K562 (cell line): Measurements from ENCODE around the gene IL4R. TPM values are rescaled to one million over a fixed set of nuclear protein-coding genes. Genes with fewer than 3 reads are reported as not detected.
A peak's percentile ranks its signal among the peaks of the same experiment; 100 is the strongest.

Experiments
- ATAC-seq: fragments of 200-7000 bp; cut with Tn5 transposase; 3 replicates; pipeline ENCODE4 v1.9.1; 2020; ENCODE audit warnings: moderate library complexity
- BruUV-seq: library from RNA; stranded (reverse); fragments of 400-500 nt; replicated peaks from 2 replicates; lab custom pipeline; 2021; lab: Mats Ljungman, UMichigan
- CTCF ChIA-PET: fragments of 300-600 bp; formaldehyde crosslinking; extraction: SDS; loops from one replicate; lab custom pipeline; 2021; ENCODE audit warnings: low intra/inter-chr PET ratio; lab: Yijun Ruan, JAX
- POLR2A ChIA-PET: fragments of 300-600, 350-650 bp; sonication (Branson Sonifier 250); formaldehyde crosslinking; extraction: SDS; loops from one replicate; lab custom pipeline; 2021; ENCODE audit warnings: antibody characterized with exemption, inconsistent platforms; lab: Yijun Ruan, JAX
- DNase-seq, 4 experiments: peaks; one replicate each; pipeline versions ENCODE4 v3.0.0 to v3.0.0-alpha.2; 2011 to 2018; ENCODE audit warnings: low spot score in 3 of 4, mixed read lengths in 3 of 4; ENCODE audit errors: extremely low read depth in 1 of 4
- FAIRE-seq: peaks from 2 replicates; lab custom pipeline; 2011; peaks lifted over from hg19 to GRCh38; lab: Jason Lieb, UNC
- H2AFZ ChIP-seq: 2 replicates; pipeline ENCODE4 v1.6.0; 2011; ENCODE audit warnings: low read depth, low read length, control low read depth, inconsistent platforms
- H3K27ac ChIP-seq: fragments of 200-600 bp; 3 replicates; pipeline ENCODE4 v1.8.0; 2011; ENCODE audit warnings: low read depth, mild to moderate bottlenecking, control low read depth, inconsistent platforms, low read length, moderate library complexity, mixed read lengths; ENCODE audit errors: extremely low read depth
- H3K27me3 ChIP-seq, 2 experiments: fragments of 300-600 bp in 1 of 2; 2 replicates in 1 of 2; 3 replicates in 1 of 2; pipeline versions ENCODE4 v1.6.0 to v1.8.0; 2011; ENCODE audit warnings: inconsistent platforms in 2 of 2, low read length in 2 of 2, mild to moderate bottlenecking in 1 of 2, mixed read lengths in 1 of 2, moderate library complexity in 1 of 2; ENCODE audit not compliant: control insufficient read depth in 2 of 2, insufficient read depth in 2 of 2
- H3K36me3 ChIP-seq: fragments of 300-600 bp; 3 replicates; pipeline ENCODE4 v1.8.0; 2011; ENCODE audit warnings: mild to moderate bottlenecking, low read length, inconsistent platforms; ENCODE audit not compliant: control insufficient read depth, insufficient read depth
- H3K4me1 ChIP-seq, 2 experiments: fragments of 200-600 bp in 1 of 2; replicated peaks in 1 of 2; 2 replicates in 1 of 2; 3 replicates in 1 of 2; pipeline versions ENCODE4 v1.5.1 to v1.8.0; 2011; ENCODE audit warnings: inconsistent platforms in 2 of 2, low read length in 2 of 2, mild to moderate bottlenecking in 1 of 2, mixed read lengths in 1 of 2, moderate library complexity in 1 of 2; ENCODE audit not compliant: control insufficient read depth in 2 of 2, insufficient read depth in 2 of 2
- H3K4me2 ChIP-seq: 2 replicates; pipeline ENCODE4 v1.6.1; 2011; ENCODE audit warnings: low read length, control low read depth, inconsistent platforms, mixed read lengths; ENCODE audit not compliant: insufficient read depth
- H3K4me3 ChIP-seq: fragments of 200-600 bp; sonication (generic), shearing (Covaris generic); 2 replicates; pipeline ENCODE4 v1.5.1; 2016; ENCODE audit warnings: control low read depth, inconsistent platforms
- H3K79me2 ChIP-seq: fragments of 200-600 bp; 3 replicates; pipeline ENCODE4 v1.8.0; 2011; ENCODE audit warnings: low read length, inconsistent platforms; ENCODE audit not compliant: control insufficient read depth, insufficient read depth
- H3K9ac ChIP-seq, 2 experiments: 2 replicates each; pipeline versions ENCODE4 v1.6.0 to v1.6.1; 2011; ENCODE audit warnings: low read depth in 2 of 2, low read length in 2 of 2, control low read depth in 1 of 2, inconsistent platforms in 1 of 2, mild to moderate bottlenecking in 1 of 2, mixed read lengths in 1 of 2; ENCODE audit not compliant: insufficient read depth in 1 of 2
- H3K9me1 ChIP-seq: one replicate; pipeline ENCODE4 v1.6.0; 2011; ENCODE audit warnings: inconsistent platforms, mild to moderate bottlenecking, low read length, moderate library complexity; ENCODE audit not compliant: control insufficient read depth, insufficient read depth
- H3K9me3 ChIP-seq: replicated peaks from 2 replicates; pipeline ENCODE4 v1.5.1; 2011; ENCODE audit warnings: low read depth, low read length, inconsistent platforms; ENCODE audit not compliant: control insufficient read depth, insufficient read depth
- H4K20me1 ChIP-seq: replicated peaks from 2 replicates; pipeline ENCODE4 v1.6.1; 2011; ENCODE audit warnings: low read length, inconsistent platforms, mixed read lengths; ENCODE audit not compliant: control insufficient read depth, insufficient read depth
- BCOR ChIP-seq: fragments of 450-650 bp; IDR thresholded peaks from 2 replicates; pipeline ENCODE4 v1.6.1; 2016
- CHD4 ChIP-seq: fragments of 200-600 bp; sonication (generic); IDR thresholded peaks from 3 replicates; pipeline ENCODE4 v1.6.1; 2012; ENCODE audit warnings: low read depth, mild to moderate bottlenecking, mixed read lengths, low read length, inconsistent platforms; ENCODE audit not compliant: insufficient read depth, insufficient replicate concordance, poor library complexity, severe bottlenecking
- RBM25 ChIP-seq: fragments of 200-400 bp; formaldehyde crosslinking; IDR thresholded peaks from 2 replicates; pipeline ENCODE4 v1.6.1; 2018; ENCODE audit warnings: low read length, low read depth, moderate library complexity; ENCODE audit not compliant: severe bottlenecking
- THRA ChIP-seq: fragments of 450-650 bp; IDR thresholded peaks from 2 replicates; pipeline ENCODE4 v1.6.1; 2017; ENCODE audit warnings: mild to moderate bottlenecking, moderate library complexity
- ZFP30 ChIP-seq: fragments of 250-450 bp; sonication (Bioruptor Pico); IDR thresholded peaks from 2 replicates; pipeline ENCODE4 v1.8.0; 2022; ENCODE audit warnings: moderate library complexity, mild to moderate bottlenecking, inconsistent platforms, borderline replicate concordance
- WGBS: fragments of 100-300 bp; shearing (Covaris generic); methylation state at CpG from one replicate; pipeline ENCODE4 v1.1.6; 2016; ENCODE audit warnings: low coverage, mixed read lengths; ENCODE audit not compliant: insufficient coverage; ENCODE audit errors: missing lambda C conversion rate; 5-methylcytosine and 5-hydroxymethylcytosine counted together
- in situ Hi-C: fragments of 300-500 bp; cut with MboI; formaldehyde crosslinking; loops from 4 replicates; pipeline ENCODE4 v1.15.0; 2018; ENCODE audit warnings: inconsistent platforms, mixed read lengths
- intact Hi-C: fragments of 100-400 bp; cut with micrococcal nuclease; formaldehyde crosslinking; loops from 2 replicates; pipeline ENCODE4 v1.14.2; 2022
- polyA plus RNA-seq, 8 experiments: library from polyadenylated mRNA; depleted of rRNA in 4 of 8; stranded (reverse) in 5 of 8; unstranded in 3 of 8; fragments of >200 nt; fragmentation: Nextera tagmentation in 2 of 8; fragmentation: Illumina TruSeq in 1 of 8; extraction: Ambion mirVana in 2 of 8; extraction: Trizol in 1 of 8; gene quantifications; 2 replicates each; pipeline versions ENCODE4 v1.2.1 to v1.2.3, GENCODE V29; 2011 to 2014; ENCODE audit warnings: inconsistent platforms in 1 of 8, missing spikeins in 1 of 8
- total RNA-seq, 7 experiments: library from RNA; depleted of rRNA in 6 of 7; stranded (reverse); fragments of >200 nt in 6 of 7; fragmentation: Illumina TruSeq in 2 of 7; extraction: Trizol in 2 of 7; gene quantifications; 2 replicates each; pipeline versions ENCODE4 v1.2.1 to v1.2.3, GENCODE V29; 2011 to 2021; ENCODE audit warnings: low replicate concordance in 1 of 7
- TF ChIP-seq, protein P1 (sequence below): conservative IDR thresholded peaks from 2 replicates; pipeline ENCODE4 v1.6.1; 2011; ENCODE audit warnings: low read depth, mild to moderate bottlenecking, low read length; ENCODE audit not compliant: control insufficient read depth

Gene IL4R
- total and polyA plus RNA-seq, 9 of the 15 experiments (the other 6 are each of a cell fraction or from before 2014, with no cell fraction given): 0.17 to 5.8 (median 3.3) TPM

DNA sequence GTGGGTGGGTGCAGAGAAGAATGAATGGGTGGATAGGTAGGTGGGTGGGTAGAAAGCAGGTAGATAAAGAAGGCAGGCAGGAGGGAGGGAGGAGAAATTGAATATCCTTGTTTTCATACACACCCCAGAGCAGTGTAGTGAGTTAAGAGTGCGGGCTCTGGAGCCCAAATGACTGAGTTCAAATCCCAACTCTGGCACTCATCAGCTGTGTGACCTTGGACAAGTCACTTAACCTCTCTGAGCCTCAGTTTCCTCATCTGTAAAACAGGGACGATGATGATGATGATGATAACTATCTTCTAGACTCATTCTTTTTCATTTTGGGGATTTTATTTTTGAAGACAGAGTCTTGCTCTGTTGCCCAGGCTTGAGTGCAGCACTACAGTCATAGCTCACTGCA is 86.2 kb downstream of the IL4R start:
- H3K4me2 ChIP-seq: no peak overlapping the region
- FAIRE-seq (no peak), DNase-seq (no peak), ATAC-seq (no peak)
- no peak overlapping the region for H3K4me3 ChIP-seq
- H4K20me1 ChIP-seq: peaks cover 4% of the 10 kb centered on the region; the same call in 1 of the 2 replicates
- BruUV-seq: no TSS peak
- no peak overlapping the region for H3K9ac ChIP-seq
- H3K9me1 ChIP-seq: peaks cover 2% of the 10 kb centered on the region
- POLR2A ChIA-PET: interaction anchor here (0.6 kb wide), 1 partner anchor 289 kb away, joined by 3 read pairs; no protein-coding TSS in a partner anchor
- TF ChIP-seq THRA: no peak
- peak; percentile 88 for TF ChIP-seq RBM25
- peak; percentile 34 for TF ChIP-seq CHD4
- TF ChIP-seq, protein P1, sequence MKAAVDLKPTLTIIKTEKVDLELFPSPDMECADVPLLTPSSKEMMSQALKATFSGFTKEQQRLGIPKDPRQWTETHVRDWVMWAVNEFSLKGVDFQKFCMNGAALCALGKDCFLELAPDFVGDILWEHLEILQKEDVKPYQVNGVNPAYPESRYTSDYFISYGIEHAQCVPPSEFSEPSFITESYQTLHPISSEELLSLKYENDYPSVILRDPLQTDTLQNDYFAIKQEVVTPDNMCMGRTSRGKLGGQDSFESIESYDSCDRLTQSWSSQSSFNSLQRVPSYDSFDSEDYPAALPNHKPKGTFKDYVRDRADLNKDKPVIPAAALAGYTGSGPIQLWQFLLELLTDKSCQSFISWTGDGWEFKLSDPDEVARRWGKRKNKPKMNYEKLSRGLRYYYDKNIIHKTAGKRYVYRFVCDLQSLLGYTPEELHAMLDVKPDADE: no peak
- TF ChIP-seq ZFP30 (CRISPR knock-in tag): no peak
- TF ChIP-seq BCOR: peak; percentile 24
- TF ChIP-seq, all 486 proteins: peak for 3
- intact Hi-C loops (no loop called here), in situ Hi-C loops (no loop called here)
- H3K4me1 ChIP-seq: peaks cover 0 to 7% of the 10 kb centered on the region in 2 experiments; a peak in 3 of 5 replicates
- no peaks in the 10 kb centered on the region for H3K9me3 ChIP-seq
- H3K27me3 ChIP-seq: peaks cover 24 to 38% of the 10 kb centered on the region in 2 experiments
- no peaks in the 10 kb centered on the region for H3K79me2 ChIP-seq
- no peak overlapping the region for H2AFZ ChIP-seq
- WGBS: 16% methylated on average over 2 of the region's 2 CpGs
- H3K27ac ChIP-seq: no peak overlapping the region
- CTCF ChIA-PET: no interaction called here
- H3K36me3 ChIP-seq: no peaks in the 10 kb centered on the region
